OCI-LY1 (cell line): ENCODE data around the gene TCF4.

Experiments
- H2AFZ ChIP-seq: fragments of 200-600 bp; sonication (generic), shearing (Covaris generic); 2 replicates; pipeline ENCODE4 v1.6.0; 2014; ENCODE audit warnings: antibody characterized with exemption, mild to moderate bottlenecking, low read length
- H3F3A ChIP-seq: fragments of 200-600 bp; sonication (generic), shearing (Covaris generic); 2 replicates; pipeline ENCODE4 v1.6.0; 2014; ENCODE audit warnings: mild to moderate bottlenecking, antibody characterized with exemption, low read length, moderate library complexity; ENCODE audit not compliant: insufficient read depth
- H3K27ac ChIP-seq: fragments of 200-600 bp; sonication (generic); 2 replicates; pipeline ENCODE4 v1.5.1; 2014; ENCODE audit warnings: low read length, mixed run types, mild to moderate bottlenecking, low read depth; ENCODE audit not compliant: poor library complexity, severe bottlenecking
- H3K27me3 ChIP-seq: fragments of 200-600 bp; sonication (generic); 2 replicates; pipeline ENCODE4 v1.6.0; 2014; ENCODE audit warnings: antibody characterized with exemption, mild to moderate bottlenecking, low read length, moderate library complexity; ENCODE audit not compliant: insufficient read depth
- H3K36me3 ChIP-seq: fragments of 200-600 bp; sonication (generic); 2 replicates; pipeline ENCODE4 v1.6.1; 2014; ENCODE audit warnings: mild to moderate bottlenecking, antibody characterized with exemption, low read length, moderate library complexity, mixed read lengths; ENCODE audit not compliant: insufficient read depth
- H3K4me1 ChIP-seq: fragments of 200-600 bp; sonication (generic); 2 replicates; pipeline ENCODE4 v1.5.1; 2014; ENCODE audit warnings: mild to moderate bottlenecking, low read length, moderate library complexity; ENCODE audit not compliant: insufficient read depth, severe bottlenecking
- H3K4me2 ChIP-seq: fragments of 200-600 bp; sonication (generic), shearing (Covaris generic); 2 replicates; pipeline ENCODE4 v1.6.1; 2014; ENCODE audit warnings: low read length
- H3K4me3 ChIP-seq: fragments of 200-600 bp; sonication (generic); 2 replicates; pipeline ENCODE4 v1.5.1; 2014; ENCODE audit warnings: low read length, low read depth, mild to moderate bottlenecking, mixed read lengths; ENCODE audit not compliant: poor library complexity, severe bottlenecking
- H3K79me2 ChIP-seq: fragments of 200-600 bp; shearing (Covaris generic); 2 replicates; pipeline ENCODE4 v1.6.1; 2016; ENCODE audit warnings: mixed run types, low read length, mixed read lengths; ENCODE audit not compliant: insufficient read depth
- H3K9ac ChIP-seq: fragments of 200-600 bp; sonication (generic), shearing (Covaris generic); 2 replicates; pipeline ENCODE4 v1.6.1; 2014; ENCODE audit warnings: mild to moderate bottlenecking, low read length, mixed read lengths
- H3K9me2 ChIP-seq: fragments of 200-600 bp; sonication (generic), shearing (Covaris generic); 2 replicates; pipeline ENCODE4 v1.6.1; 2014; ENCODE audit warnings: low read depth, mild to moderate bottlenecking, low read length, mixed read lengths
- H3K9me3 ChIP-seq: fragments of 200-600 bp; shearing (Covaris generic); 2 replicates; pipeline ENCODE4 v1.6.1; 2014; ENCODE audit warnings: low read length, mixed read lengths
- H4K20me1 ChIP-seq: fragments of 200-600 bp; sonication (generic), shearing (Covaris generic); 2 replicates; pipeline ENCODE4 v1.6.0; 2016; ENCODE audit warnings: mild to moderate bottlenecking, low read length; ENCODE audit not compliant: insufficient read depth
- CTCF ChIP-seq: fragments of 200-600 bp; sonication (generic), shearing (Covaris generic); IDR thresholded peaks from 2 replicates; pipeline ENCODE4 v1.5.1; 2017; ENCODE audit warnings: mild to moderate bottlenecking, antibody characterized with exemption, low read length, moderate library complexity, mixed read lengths
- EZH2 ChIP-seq: fragments of 200-600 bp; sonication (generic), shearing (Covaris generic); IDR thresholded peaks from 2 replicates; pipeline ENCODE4 v1.8.0; 2017; ENCODE audit warnings: borderline replicate concordance, mixed run types, mild to moderate bottlenecking, antibody characterized with exemption, low read length, moderate library complexity, mixed read lengths

TCF4 gene

DNA sequence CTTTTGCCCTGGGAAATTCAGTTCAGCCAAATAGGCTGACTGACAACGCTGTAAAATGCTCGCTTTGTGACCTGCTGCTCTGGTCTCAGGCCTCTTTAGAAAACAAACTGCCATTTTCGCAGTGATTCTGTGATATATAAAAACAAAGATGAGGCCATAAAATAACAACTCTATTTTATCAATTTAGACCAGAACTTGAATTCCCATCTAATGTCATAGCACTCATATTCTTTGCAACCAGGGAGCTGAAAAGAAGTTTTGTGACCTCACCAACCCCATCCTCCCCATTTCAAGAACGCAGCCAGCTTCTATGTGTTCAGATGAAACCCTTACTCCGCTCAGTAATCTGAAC lies 40.3 kb downstream of the TCF4 start:
- Histone ChIP-seq H3K36me3 (peaks cover 22% of the 10 kb centered on the region; the same call in 1 of the 2 replicates), H3K4me1 (peaks cover 99% of the 10 kb centered on the region), H3K79me2 (peaks cover 40% of the 10 kb centered on the region), H3K9ac (peak overlapping the region; percentile 60), H3F3A (no peaks in the 10 kb centered on the region), H3K9me3 (no peaks in the 10 kb centered on the region), H3K4me3 (no peak overlapping the region), H3K9me2 (no peaks in the 10 kb centered on the region), H3K27me3 (no peaks in the 10 kb centered on the region), H3K4me2 (peak overlapping the region; percentile 55), H4K20me1 (no peaks in the 10 kb centered on the region), H2AFZ (no peak overlapping the region), H3K27ac (peak overlapping the region; percentile 95)
- TF ChIP-seq CTCF (no peak), EZH2 (no peak)

DNA sequence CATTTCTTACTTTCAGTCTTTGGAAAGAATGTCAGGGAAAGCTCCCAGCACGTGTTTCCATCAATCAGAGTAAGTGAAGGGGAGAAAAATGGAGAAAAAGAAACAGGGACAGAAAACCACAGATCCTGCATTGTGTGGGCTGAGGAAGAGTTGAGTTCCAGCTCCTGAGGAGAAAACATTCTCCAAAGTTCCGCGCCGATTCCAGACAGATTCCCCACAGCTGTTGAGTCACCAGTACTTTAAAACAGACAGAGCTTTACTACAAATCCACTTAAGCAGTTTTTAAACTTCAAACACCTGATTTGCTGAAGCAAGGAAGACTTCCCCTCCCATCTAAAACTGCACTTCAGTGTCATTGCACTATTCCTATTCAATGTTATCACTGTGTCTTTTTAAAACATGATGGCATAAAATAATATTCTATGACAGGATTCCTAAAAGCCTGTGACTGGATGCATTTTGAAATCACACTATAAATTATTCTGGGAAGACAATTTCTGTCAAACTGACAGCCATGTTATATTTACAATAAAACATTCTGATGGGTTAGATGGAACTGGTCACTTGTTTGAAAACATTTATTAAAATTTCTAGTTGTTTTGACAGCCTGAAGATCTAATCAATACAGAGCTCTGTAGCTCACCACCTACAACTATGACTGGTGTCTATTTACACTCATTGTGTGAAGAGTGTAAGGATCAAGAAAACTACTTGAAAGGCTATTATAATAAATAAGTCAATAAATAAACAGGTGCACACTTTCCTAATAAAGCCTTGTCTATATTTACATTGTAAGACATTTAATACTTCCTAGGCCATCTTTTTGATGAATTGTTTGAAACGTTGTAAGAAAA lies 40.9 kb downstream of the TCF4 start:
- Histone ChIP-seq H3K27ac (peak overlapping the region; percentile 95), H3K36me3 (peaks cover 22% of the 10 kb centered on the region; the same call in 1 of the 2 replicates), H3K9me2 (no peaks in the 10 kb centered on the region), H3K4me3 (peak overlapping the region; percentile 21), H3K9ac (peak overlapping the region; percentile 60), H2AFZ (no peak overlapping the region), H3K9me3 (no peaks in the 10 kb centered on the region), H4K20me1 (no peaks in the 10 kb centered on the region), H3K4me1 (peaks cover 99% of the 10 kb centered on the region), H3K79me2 (peaks cover 40% of the 10 kb centered on the region), H3K4me2 (peak overlapping the region; percentile 55), H3F3A (no peaks in the 10 kb centered on the region), H3K27me3 (no peaks in the 10 kb centered on the region)
- TF ChIP-seq CTCF (no peak), EZH2 (no peak)

- H3K9me2 ChIP-seq = no peaks in the 10 kb centered on the region
- no peak overlapping the region for H3K9ac ChIP-seq
- H2AFZ ChIP-seq = no peak overlapping the region
- H3K9me3 ChIP-seq = 0 out of 2 replicates have a peak, but pooled peaks cover 3% of the 10 kb centered on the region
- peaks cover 75% of the 10 kb centered on the region for H3K4me1 ChIP-seq
- H4K20me1 ChIP-seq = no peaks in the 10 kb centered on the region
- H3F3A ChIP-seq = no peaks in the 10 kb centered on the region
- peaks cover 47% of the 10 kb centered on the region for H3K79me2 ChIP-seq
- H3K4me2 ChIP-seq = no peak overlapping the region
- TF ChIP-seq CTCF (no peak), EZH2 (no peak)
- peaks cover 9% of the 10 kb centered on the region for H3K36me3 ChIP-seq
- no peaks in the 10 kb centered on the region for H3K27me3 ChIP-seq
- H3K27ac ChIP-seq = peak overlapping the region; percentile 19
- H3K4me3 ChIP-seq = no peak overlapping the region
Observed at GRCh38 chr18:55544014-55544413, 44.0 kb downstream of the TCF4 start.
